DOHH2 (cell line): ENCODE results near the gene TCFL5.

ENCODE experiments used
- H3F3A ChIP-seq: fragments of 200-600 bp; sonication (generic), shearing (Covaris generic); 2 replicates; pipeline ENCODE4 v1.6.0; 2016; ENCODE audit warnings: antibody characterized with exemption, mild to moderate bottlenecking; ENCODE audit not compliant: control insufficient read depth, insufficient read depth
- H3K27ac ChIP-seq: fragments of 200-600 bp; sonication (generic); 2 replicates; pipeline ENCODE4 v1.5.1; 2014; ENCODE audit warnings: low read depth, mild to moderate bottlenecking, low read length, moderate library complexity
- H3K27me3 ChIP-seq: fragments of 200-600 bp; sonication (generic); 2 replicates; pipeline ENCODE4 v1.6.1; 2014; ENCODE audit warnings: mild to moderate bottlenecking, low read length, mixed read lengths; ENCODE audit not compliant: control insufficient read depth
- H3K36me3 ChIP-seq: fragments of 200-600 bp; sonication (generic); 2 replicates; pipeline ENCODE4 v1.6.1; 2014; ENCODE audit warnings: mild to moderate bottlenecking, low read length, moderate library complexity, mixed read lengths; ENCODE audit not compliant: control insufficient read depth
- H3K4me1 ChIP-seq: fragments of 200-600 bp; sonication (generic); 2 replicates; pipeline ENCODE4 v1.6.1; 2014; ENCODE audit warnings: mild to moderate bottlenecking, low read length, mixed read lengths; ENCODE audit not compliant: control insufficient read depth
- H3K4me2 ChIP-seq: fragments of 200-600 bp; sonication (generic); 2 replicates; pipeline ENCODE4 v1.6.0; 2014; ENCODE audit warnings: mild to moderate bottlenecking, low read length, moderate library complexity
- H3K4me3 ChIP-seq: fragments of 200-600 bp; sonication (generic); 2 replicates; pipeline ENCODE4 v1.5.1; 2014; ENCODE audit warnings: mild to moderate bottlenecking, low read length, mixed read lengths
- H3K79me2 ChIP-seq: fragments of 200-600 bp; sonication (generic); 2 replicates; pipeline ENCODE4 v1.6.1; 2014; ENCODE audit warnings: mild to moderate bottlenecking, low read length, mixed read lengths; ENCODE audit not compliant: control insufficient read depth
- H3K9me2 ChIP-seq: fragments of 200-600 bp; sonication (generic); replicated peaks from 2 replicates; pipeline ENCODE4 v1.6.1; 2014; ENCODE audit warnings: mild to moderate bottlenecking, low read length, mixed read lengths; ENCODE audit not compliant: control insufficient read depth
- H3K9me3 ChIP-seq: fragments of 200-600 bp; sonication (generic); 2 replicates; pipeline ENCODE4 v1.6.1; 2014; ENCODE audit warnings: antibody characterized with exemption, low read length, mixed read lengths; ENCODE audit not compliant: control insufficient read depth, insufficient read depth
- H4K20me1 ChIP-seq: fragments of 200-600 bp; sonication (generic); 2 replicates; pipeline ENCODE4 v1.6.0; 2014; ENCODE audit warnings: low read depth, mild to moderate bottlenecking, antibody characterized with exemption, low read length, moderate library complexity; ENCODE audit not compliant: control insufficient read depth, insufficient read depth
- CTCF ChIP-seq: fragments of 200-600 bp; sonication (generic); IDR thresholded peaks from one replicate; pipeline ENCODE4 v1.5.1; 2014; ENCODE audit warnings: antibody characterized with exemption, mild to moderate bottlenecking, low read depth, low read length; ENCODE audit not compliant: poor library complexity, severe bottlenecking
- EZH2phosphoT487 ChIP-seq: fragments of 200-600 bp; sonication (generic); IDR thresholded peaks from 2 replicates; pipeline ENCODE4 v1.6.1; 2017; ENCODE audit warnings: borderline replicate concordance, mild to moderate bottlenecking, antibody characterized with exemption, low read length, moderate library complexity, mixed read lengths

The TCFL5 gene

GRCh38 chr20:62887152-62887859, 25.7 kb upstream of the TCFL5 start:
- no peak overlapping the region for H3K4me2 ChIP-seq
- H3K27ac ChIP-seq, result no peak overlapping the region

GRCh38 chr20:62886709-62887058, 25.1 kb upstream of the TCFL5 start:
- no peak overlapping the region for H3K4me3 ChIP-seq
- no peak overlapping the region for H3K27ac ChIP-seq
- no peaks in the 10 kb centered on the region for H3K79me2 ChIP-seq
- no peaks in the 10 kb centered on the region for H3K4me1 ChIP-seq
- H3F3A ChIP-seq, result no peaks in the 10 kb centered on the region
- H3K27me3 ChIP-seq, result no peaks in the 10 kb centered on the region
- H3K9me2 ChIP-seq, result no peaks in the 10 kb centered on the region
- H4K20me1 ChIP-seq, result peaks cover 4% of the 10 kb centered on the region; the same call in 1 of the 2 replicates
- no peak overlapping the region for H3K4me2 ChIP-seq
- no peaks in the 10 kb centered on the region for H3K9me3 ChIP-seq
- TF ChIP-seq CTCF (no peak), EZH2phosphoT487 (no peak)
- H3K36me3 ChIP-seq, result peaks cover 66% of the 10 kb centered on the region

More at GRCh38 chr20:62887152-62887859, 25.7 kb upstream of the TCFL5 start:
- Histone ChIP-seq H3F3A (no peaks in the 10 kb centered on the region), H4K20me1 (peaks cover 4% of the 10 kb centered on the region; the same call in 1 of the 2 replicates), H3K9me2 (no peaks in the 10 kb centered on the region), H3K4me1 (no peaks in the 10 kb centered on the region), H3K36me3 (peaks cover 67% of the 10 kb centered on the region), H3K27me3 (no peaks in the 10 kb centered on the region), H3K9me3 (no peaks in the 10 kb centered on the region), H3K4me3 (no peak overlapping the region), H3K79me2 (no peaks in the 10 kb centered on the region)
- TF ChIP-seq CTCF (no peak), EZH2phosphoT487 (no peak)

DNA sequence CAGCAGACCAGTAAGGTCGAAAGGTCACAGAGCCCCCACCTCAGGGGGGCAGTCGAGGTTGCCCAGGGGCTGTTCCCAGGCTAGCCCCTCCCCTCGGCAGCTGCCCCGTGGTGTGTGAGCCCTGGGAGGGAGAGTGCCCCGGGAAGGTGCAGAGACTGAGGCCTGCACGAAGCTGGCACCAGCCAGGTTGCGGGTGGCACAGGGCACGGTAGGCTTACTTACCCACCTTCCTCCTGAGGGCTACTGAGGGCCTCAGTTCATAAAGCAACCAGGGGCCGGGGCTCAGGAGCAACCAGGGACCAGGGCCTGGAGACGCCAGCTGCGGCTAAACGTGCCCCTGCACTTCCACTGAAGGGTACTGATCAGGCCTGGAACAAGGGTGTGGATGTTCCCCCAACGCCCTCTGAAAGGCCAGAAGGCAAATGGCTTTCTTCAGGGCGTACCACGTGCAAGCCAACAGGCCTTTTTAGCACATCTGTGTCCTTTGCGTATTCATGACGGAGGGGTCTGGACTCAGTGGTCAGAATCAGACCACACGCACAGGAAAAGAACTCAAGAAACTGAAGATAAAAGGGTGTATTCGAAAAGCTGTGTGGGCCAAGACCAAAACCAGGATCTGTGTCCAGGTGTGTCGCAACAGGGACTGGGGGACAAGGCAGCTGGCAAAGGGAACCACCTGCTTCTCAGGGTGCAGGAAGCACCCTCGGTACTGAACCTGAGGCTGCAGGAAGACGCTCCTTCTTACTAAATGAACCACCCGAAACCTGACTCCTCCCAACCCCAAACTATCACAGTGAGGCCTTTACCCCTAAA, 24.5 kb upstream of the TCFL5 start:
- Histone ChIP-seq H3K9me3 (no peaks in the 10 kb centered on the region), H3K4me3 (no peak overlapping the region), H3K4me1 (no peaks in the 10 kb centered on the region), H3K9me2 (no peaks in the 10 kb centered on the region), H3K4me2 (no peak overlapping the region), H4K20me1 (peaks cover 4% of the 10 kb centered on the region; the same call in 1 of the 2 replicates), H3K36me3 (peaks cover 62% of the 10 kb centered on the region), H3K27ac (no peak overlapping the region), H3K27me3 (no peaks in the 10 kb centered on the region), H3K79me2 (no peaks in the 10 kb centered on the region), H3F3A (no peaks in the 10 kb centered on the region)
- TF ChIP-seq CTCF, result no peak
